Measurements from ENCODE around the gene SLC22A23.

The SLC22A23 gene

GRCh38 chr6:3419624-3420272 lies 37.1 kb downstream of the SLC22A23 start:
- no peak for DNase-seq

- DNase-seq = no peak
These were observed 38.3 kb downstream of the SLC22A23 start for GRCh38 chr6:3418496-3419060.

GRCh38 chr6:3417473-3417872 lies 39.4 kb downstream of the SLC22A23 start:
- no peak for DNase-seq

GRCh38 chr6:3415490-3415889 lies 41.4 kb downstream of the SLC22A23 start:
- DNase-seq = no peak

- no peak for DNase-seq
These were observed 41.8 kb downstream of the SLC22A23 start for GRCh38 chr6:3415082-3415453.

GRCh38 chr6:3414327-3415081 lies 42.3 kb downstream of the SLC22A23 start:
- DNase-seq = no peak

GRCh38 chr6:3413592-3413991 lies 43.3 kb downstream of the SLC22A23 start:
- no peak for DNase-seq

- no peak for DNase-seq
These were observed 43.9 kb downstream of the SLC22A23 start for GRCh38 chr6:3412779-3413500.

- no peak for DNase-seq
These were observed 44.7 kb downstream of the SLC22A23 start for GRCh38 chr6:3411967-3412778.

- peak; percentile 82 for DNase-seq
These were observed 46.2 kb downstream of the SLC22A23 start for GRCh38 chr6:3410385-3411360.

GRCh38 chr6:3409699-3410384 lies 47.0 kb downstream of the SLC22A23 start:
- no peak for DNase-seq

- DNase-seq = no peak
These were observed 48.2 kb downstream of the SLC22A23 start for GRCh38 chr6:3408665-3409064.

- no peak for DNase-seq
These were observed 49.0 kb downstream of the SLC22A23 start for GRCh38 chr6:3407840-3408239.

GRCh38 chr6:3406891-3407809 lies 49.7 kb downstream of the SLC22A23 start:
- no peak for DNase-seq

GRCh38 chr6:3406362-3406821 lies 50.5 kb downstream of the SLC22A23 start:
- no peak for DNase-seq

- no peak for DNase-seq
These were observed 51.2 kb downstream of the SLC22A23 start for GRCh38 chr6:3405679-3406078.

- DNase-seq = no peak
These were observed 51.7 kb downstream of the SLC22A23 start for GRCh38 chr6:3405182-3405518.

GRCh38 chr6:3403238-3404173 lies 53.3 kb downstream of the SLC22A23 start:
- DNase-seq = no peak
